AG09319 (cell line): ENCODE measurements around the gene COL20A1.
"Not testable (repeated sequence)": the region's sequence is repeated elsewhere in the genome, so short reads cannot be mapped to it uniquely, and the experiment has no call there.

Experiments used
- DNase-seq: peaks from one replicate; pipeline ENCODE4 v3.0.0-alpha.2; 2010; ENCODE audit warnings: low read depth; ENCODE audit errors: extremely low read depth
- TF ChIP-seq, protein P1 (sequence below): IDR thresholded peaks from 2 replicates; pipeline ENCODE4 v1.5.1; 2011; ENCODE audit warnings: low read depth, mild to moderate bottlenecking, inconsistent platforms, low read length, moderate library complexity

COL20A1 gene

DNA sequence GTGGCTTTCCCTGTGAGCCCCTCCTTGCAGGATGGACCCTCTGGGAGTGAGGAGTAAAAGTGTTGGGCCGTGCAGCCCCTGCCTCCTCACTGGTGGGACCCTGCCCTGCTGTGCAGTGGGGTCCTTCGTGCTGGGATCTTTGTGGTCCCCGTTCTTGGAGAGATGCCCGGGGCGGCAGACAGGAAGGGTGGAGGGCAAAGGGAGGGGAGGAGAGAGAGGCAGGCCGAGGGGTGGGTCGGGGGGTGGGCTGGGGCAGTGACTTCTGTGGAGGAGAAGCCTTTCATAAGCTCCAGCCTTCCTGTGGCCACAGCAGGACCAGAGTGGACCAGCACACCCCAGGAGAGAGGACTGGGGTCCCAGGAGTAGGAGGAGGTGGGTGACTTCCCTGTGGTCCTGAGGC is at the start of gene COL20A1:
Gene COL20A1 (plus strand): TSS at position 283 of the 400 bp plus-strand sequence. CDS start 1,922 bp downstream, outside the sequence.
- TF ChIP-seq, protein P1, sequence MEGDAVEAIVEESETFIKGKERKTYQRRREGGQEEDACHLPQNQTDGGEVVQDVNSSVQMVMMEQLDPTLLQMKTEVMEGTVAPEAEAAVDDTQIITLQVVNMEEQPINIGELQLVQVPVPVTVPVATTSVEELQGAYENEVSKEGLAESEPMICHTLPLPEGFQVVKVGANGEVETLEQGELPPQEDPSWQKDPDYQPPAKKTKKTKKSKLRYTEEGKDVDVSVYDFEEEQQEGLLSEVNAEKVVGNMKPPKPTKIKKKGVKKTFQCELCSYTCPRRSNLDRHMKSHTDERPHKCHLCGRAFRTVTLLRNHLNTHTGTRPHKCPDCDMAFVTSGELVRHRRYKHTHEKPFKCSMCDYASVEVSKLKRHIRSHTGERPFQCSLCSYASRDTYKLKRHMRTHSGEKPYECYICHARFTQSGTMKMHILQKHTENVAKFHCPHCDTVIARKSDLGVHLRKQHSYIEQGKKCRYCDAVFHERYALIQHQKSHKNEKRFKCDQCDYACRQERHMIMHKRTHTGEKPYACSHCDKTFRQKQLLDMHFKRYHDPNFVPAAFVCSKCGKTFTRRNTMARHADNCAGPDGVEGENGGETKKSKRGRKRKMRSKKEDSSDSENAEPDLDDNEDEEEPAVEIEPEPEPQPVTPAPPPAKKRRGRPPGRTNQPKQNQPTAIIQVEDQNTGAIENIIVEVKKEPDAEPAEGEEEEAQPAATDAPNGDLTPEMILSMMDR, result no peak
- no peak for DNase-seq

DNA sequence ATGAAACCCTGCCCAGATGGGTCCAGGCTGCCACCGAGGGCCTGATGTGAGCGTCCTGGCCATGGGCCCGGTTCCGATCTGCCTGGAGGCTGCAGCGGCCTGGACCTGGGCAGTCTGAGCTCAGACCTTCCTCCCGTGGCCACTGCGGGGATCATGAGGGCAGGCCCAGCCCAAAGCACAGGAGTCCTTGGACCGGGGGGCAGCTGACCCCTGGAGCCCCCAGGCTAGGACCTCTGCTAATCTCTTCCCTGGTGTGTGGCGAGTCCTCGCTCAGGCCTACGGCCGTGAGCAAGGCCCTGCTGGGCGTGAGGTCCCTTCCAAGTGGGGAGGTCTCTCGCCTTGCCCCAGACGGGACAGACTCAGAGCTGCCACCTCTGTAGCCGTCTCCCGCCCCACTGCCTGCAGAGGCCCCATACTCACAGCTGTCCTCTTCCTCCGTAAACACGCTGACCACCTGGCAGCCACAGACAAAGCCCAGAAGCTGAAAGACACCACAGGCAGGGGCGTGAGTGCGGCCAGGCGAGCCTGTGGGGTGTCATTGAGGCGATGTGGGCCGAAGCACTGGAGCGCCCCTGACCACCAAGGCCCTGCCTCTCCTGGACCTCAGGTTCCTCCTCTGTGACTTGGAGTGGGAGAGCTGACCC is 49.3 kb upstream of the COL20A1 start:
- TF ChIP-seq, protein P1, result no peak
- DNase-seq, result no peak

DNA sequence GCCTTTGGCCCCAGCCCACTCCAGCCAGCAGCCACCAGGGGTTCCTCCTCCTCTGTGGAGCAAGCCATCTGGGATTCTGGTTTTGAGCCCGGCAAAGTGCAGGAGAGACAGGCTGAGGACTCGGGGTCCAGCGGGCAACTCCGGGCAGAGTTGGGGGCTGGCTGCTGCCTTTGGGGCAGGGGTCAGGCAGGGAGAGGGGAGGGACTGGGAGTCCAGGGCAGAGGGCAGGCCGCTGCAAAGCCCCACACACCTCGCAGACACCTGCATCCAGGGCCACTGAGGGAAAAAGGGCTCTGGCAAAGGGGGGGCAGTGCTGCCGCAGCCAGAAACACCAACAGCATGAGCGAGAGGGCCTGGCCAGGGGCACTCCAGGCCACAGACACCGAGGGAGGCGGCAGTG is 48.5 kb upstream of the COL20A1 start:
- TF ChIP-seq, protein P1, result no peak

DNA sequence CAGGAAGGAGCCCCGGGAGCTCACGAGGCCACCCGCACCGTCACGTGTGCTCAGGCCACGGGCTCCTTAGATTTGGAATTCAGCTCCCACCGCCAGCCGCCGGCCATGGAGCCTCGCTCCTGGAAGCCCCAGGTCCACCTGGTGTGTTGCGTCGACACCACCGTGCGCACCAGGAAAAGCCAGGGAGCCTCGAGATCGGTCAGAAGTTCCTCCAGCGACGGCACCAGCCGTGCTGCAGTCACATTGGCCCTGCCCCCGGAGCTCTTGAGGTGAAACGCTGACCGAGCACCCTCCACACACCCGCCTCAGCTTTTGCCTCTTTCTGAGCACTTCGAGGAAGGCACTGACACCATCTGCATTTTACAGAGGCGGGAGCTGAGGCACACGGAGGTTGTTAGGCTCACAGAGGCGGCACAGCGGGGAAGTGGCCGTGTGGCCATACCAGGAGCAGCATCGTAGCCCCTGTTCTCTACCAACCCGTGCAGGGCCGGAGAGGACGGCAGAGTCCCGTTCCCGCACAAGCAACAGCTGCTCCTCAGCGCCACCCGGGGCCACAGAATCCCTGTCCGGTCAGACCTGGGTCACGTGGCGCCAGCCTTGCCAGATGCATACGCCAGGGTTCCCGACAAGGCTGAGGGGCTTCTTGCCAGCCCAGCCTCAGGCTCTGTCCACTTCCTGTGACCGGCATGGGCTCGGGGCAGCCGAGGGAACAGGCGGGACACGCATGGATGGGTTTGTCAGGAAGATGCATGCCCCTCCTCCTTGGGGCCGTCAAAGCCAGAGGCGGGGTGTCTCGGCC is 46.3 kb upstream of the COL20A1 start:
- DNase-seq, result no peak
- TF ChIP-seq, protein P1, result no peak

More for the DNA sequence above, 48.5 kb upstream of the COL20A1 start:
- DNase-seq, result no peak

DNA sequence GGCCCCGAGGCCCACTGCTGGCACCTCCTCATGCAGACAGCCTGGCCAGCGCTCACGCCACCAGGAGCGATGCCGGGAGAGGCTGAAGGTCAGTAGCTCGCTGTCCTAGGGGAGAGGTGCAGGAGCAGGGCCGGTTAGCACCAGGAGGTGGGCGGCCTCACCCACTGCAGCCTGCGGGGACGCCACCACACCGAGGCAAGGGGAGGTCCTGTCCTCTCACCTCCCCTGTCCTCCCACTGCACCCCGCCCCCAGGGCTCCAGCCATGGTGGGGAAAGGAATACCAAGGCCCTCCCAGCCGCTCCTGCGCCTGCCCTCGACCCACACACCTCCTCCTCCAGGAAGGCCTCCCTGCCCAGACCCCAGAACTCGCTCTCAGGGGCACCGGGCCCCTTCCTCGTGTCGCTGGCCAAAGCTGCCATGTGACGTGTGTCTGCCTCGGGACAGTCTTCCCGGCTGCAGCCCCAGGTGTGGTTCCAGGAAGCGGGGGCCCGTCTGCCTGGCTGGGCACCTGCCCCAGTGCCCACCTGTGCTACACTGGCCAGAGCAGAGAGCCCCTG is 45.2 kb upstream of the COL20A1 start:
- no peak for DNase-seq
- TF ChIP-seq, protein P1, result no peak

DNA sequence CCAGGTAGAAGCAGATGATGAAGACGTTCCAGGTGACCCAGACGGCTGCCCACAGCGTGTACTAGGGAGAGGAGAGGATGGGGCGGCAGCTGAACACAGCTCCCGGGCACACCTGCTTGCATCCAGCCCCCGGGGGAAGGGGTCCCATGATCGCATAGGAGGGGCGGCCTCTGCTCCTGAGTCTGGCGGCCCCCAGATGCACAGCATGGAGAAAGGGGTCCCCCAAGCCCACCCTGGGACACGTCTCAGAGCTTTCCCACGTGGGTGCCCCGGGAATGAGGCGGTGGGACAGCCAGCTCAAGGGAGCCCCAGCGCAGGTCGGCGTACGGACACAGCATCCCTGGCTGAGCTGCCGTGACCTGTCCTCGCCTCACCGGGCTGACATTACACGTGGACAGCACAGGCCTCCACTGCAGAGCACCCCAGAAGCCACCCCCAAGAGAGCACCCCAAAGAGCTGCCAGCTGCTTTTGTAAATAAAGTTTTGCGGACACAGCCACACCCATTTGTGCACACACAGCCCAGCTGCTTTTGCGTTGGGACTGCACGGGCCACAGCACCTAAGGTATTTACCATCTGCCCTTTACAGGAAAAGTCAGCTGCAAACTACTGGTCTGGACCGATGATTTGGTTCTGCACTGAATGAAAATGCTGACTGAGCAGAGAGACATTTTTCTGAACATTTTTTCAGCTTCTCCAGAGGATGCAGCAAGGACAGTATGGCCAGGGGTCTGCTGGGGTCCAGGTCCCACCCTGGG is 44.0 kb upstream of the COL20A1 start:
- TF ChIP-seq, protein P1, result no peak

DNA sequence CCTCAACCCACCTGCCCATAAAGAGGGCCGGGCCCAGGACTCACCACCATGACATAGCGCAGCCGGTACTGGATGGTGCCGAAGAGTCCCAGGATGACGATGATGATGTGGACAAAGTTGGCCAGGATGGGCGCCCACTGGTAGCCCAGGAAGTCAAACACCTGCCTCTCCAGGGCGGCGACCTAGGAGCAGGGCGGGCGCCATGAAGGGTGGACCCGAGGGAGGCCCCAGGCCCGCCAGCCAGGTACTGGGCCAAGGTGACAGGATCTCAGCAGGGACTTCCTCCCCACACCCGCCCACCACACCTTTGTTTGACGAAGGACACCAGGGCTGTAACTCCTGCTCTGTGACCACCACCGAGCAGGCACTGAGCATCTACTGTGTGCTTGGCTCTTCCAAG is 43.1 kb upstream of the COL20A1 start:
- no peak for DNase-seq
- TF ChIP-seq, protein P1, result no peak

More for the DNA sequence above, 44.0 kb upstream of the COL20A1 start:
- no peak for DNase-seq

DNA sequence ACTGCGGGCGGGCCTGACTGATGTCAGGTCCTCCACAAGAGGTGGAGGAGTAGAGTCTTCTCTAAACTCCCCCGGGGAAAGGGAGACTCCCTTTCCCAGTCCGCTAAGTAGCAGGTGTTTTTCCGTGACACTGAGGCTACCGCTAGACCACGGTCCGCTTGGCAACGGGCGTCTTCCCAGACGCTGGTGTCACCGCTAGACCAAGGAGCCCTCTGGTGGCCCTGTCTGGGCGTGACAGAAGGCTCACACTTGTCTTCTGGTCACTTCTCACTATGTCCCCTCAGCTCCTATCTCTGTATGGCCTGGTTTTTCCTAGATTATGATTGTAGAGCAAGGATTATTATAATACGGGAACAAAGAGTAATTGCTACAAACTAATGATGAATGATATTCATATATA is 41.6 kb upstream of the COL20A1 start:
- DNase-seq, result not testable (repeated sequence)
